PC-3 (cell line): ENCODE data around the gene PLA2G12A.

Source experiments
- CTCF ChIP-seq: fragments of 300-600 bp; sonication (generic); conservative IDR thresholded peaks from 2 replicates; pipeline ENCODE4 v1.5.1; 2017; ENCODE audit warnings: antibody characterized with exemption, low read depth, mild to moderate bottlenecking, low read length
- EZH2 ChIP-seq: fragments of 300-600 bp; sonication (generic); IDR thresholded peaks from one replicate; pipeline ENCODE4 v1.6.1; 2017; ENCODE audit warnings: antibody characterized with exemption, mild to moderate bottlenecking, low read length; ENCODE audit not compliant: unreplicated experiment
- EZH2phosphoT487 ChIP-seq: fragments of 300-600 bp; sonication (generic); IDR thresholded peaks from 2 replicates; pipeline ENCODE4 v1.6.1; 2018; ENCODE audit warnings: mild to moderate bottlenecking, antibody characterized with exemption, low read length, borderline replicate concordance

GRCh38 chr4:109662116-109662515 is 67.8 kb downstream of the PLA2G12A start:
- no peak for TF ChIP-seq CTCF
- no peak for TF ChIP-seq EZH2phosphoT487
- no peak for TF ChIP-seq EZH2
